NCI-H82 treated with DMSO at 0.1 percent for 48 hours (cell line): ENCODE results near the gene CIAPIN1.
"Not testable (repeated sequence)": the region's sequence is repeated elsewhere in the genome, so short reads cannot be mapped to it uniquely, and the experiment has no call there.

Source experiments
- DNase-seq: peaks from one replicate; lab custom pipeline; 2025; ENCODE audit not compliant: unreplicated experiment; lab: John Stamatoyannopoulos, UW

CIAPIN1 gene

GRCh38 chr16:57444711-57445110, 2.5 kb downstream of the CIAPIN1 start:
- DNase-seq = no peak

GRCh38 chr16:57440551-57440950, 6.6 kb downstream of the CIAPIN1 start:
- DNase-seq = not testable (repeated sequence)

GRCh38 chr16:57439947-57440346, 7.2 kb downstream of the CIAPIN1 start:
- DNase-seq = not testable (repeated sequence)

- DNase-seq = no peak
Observed at GRCh38 chr16:57435838-57436237, 11.3 kb downstream of the CIAPIN1 start.

GRCh38 chr16:57434003-57434402, 13.2 kb downstream of the CIAPIN1 start:
- no peak for DNase-seq

GRCh38 chr16:57432989-57433388, 14.2 kb downstream of the CIAPIN1 start:
- no peak for DNase-seq

GRCh38 chr16:57432505-57432904, 14.7 kb downstream of the CIAPIN1 start:
- DNase-seq = no peak

GRCh38 chr16:57430955-57431354, 16.2 kb downstream of the CIAPIN1 start:
- DNase-seq = no peak

- peak; percentile 90 for DNase-seq
Observed at GRCh38 chr16:57427824-57428223, 19.4 kb downstream of the CIAPIN1 start.

- DNase-seq = peak; percentile 41
Observed at GRCh38 chr16:57427307-57427706, 19.9 kb downstream of the CIAPIN1 start.

GRCh38 chr16:57426356-57426755, 20.8 kb downstream of the CIAPIN1 start:
- no peak for DNase-seq

GRCh38 chr16:57424583-57424982, 22.6 kb downstream of the CIAPIN1 start:
- no peak for DNase-seq

- no peak for DNase-seq
Observed at GRCh38 chr16:57423152-57423551, 24.0 kb downstream of the CIAPIN1 start.

- peak; percentile 41 for DNase-seq
Observed at GRCh38 chr16:57422026-57422944, 24.9 kb downstream of the CIAPIN1 start.

- DNase-seq = no peak
Observed at GRCh38 chr16:57419506-57419905, 27.7 kb downstream of the CIAPIN1 start.

- DNase-seq = no peak
Observed at GRCh38 chr16:57416084-57416483, 31.1 kb downstream of the CIAPIN1 start.

GRCh38 chr16:57413733-57414132, 33.5 kb downstream of the CIAPIN1 start:
- DNase-seq = no peak

GRCh38 chr16:57413301-57413730, 33.9 kb downstream of the CIAPIN1 start:
- no peak for DNase-seq

GRCh38 chr16:57412584-57412983, 34.6 kb downstream of the CIAPIN1 start:
- DNase-seq = no peak

- DNase-seq = no peak
Observed at GRCh38 chr16:57411362-57411976, 35.7 kb downstream of the CIAPIN1 start.

- peak; percentile 49 for DNase-seq
Observed at GRCh38 chr16:57409870-57410587, 37.2 kb downstream of the CIAPIN1 start.

- DNase-seq = no peak
Observed at GRCh38 chr16:57409065-57409464, 38.1 kb downstream of the CIAPIN1 start.
